Muscle layer of duodenum (tissue), 2 donors: Measurements from ENCODE around the gene GAS7.
"Not testable (repeated sequence)": the region's sequence is repeated elsewhere in the genome, so short reads cannot be mapped to it uniquely, and the experiment has no call there.

Experiments
- H3K27ac ChIP-seq: one replicate; pipeline ENCODE4 v1.7.0; 2013; ENCODE audit warnings: mild to moderate bottlenecking, low read length
- H3K27me3 ChIP-seq: one replicate; pipeline ENCODE4 v1.7.0; 2013; ENCODE audit warnings: low read depth, mild to moderate bottlenecking, control low read depth, low read length
- H3K36me3 ChIP-seq, 2 donors: one replicate each; pipeline ENCODE4 v1.7.0; 2013; ENCODE audit warnings: low read length in 2 of 2, control low read depth in 1 of 2, mild to moderate bottlenecking in 1 of 2; ENCODE audit not compliant: insufficient read depth in 2 of 2, control insufficient read depth in 1 of 2
- H3K4me1 ChIP-seq, 2 donors: one replicate each; pipeline ENCODE4 v1.7.0; 2013; ENCODE audit warnings: low read length in 2 of 2, mild to moderate bottlenecking in 2 of 2, control low read depth in 1 of 2, moderate library complexity in 1 of 2; ENCODE audit not compliant: insufficient read depth in 2 of 2, control insufficient read depth in 1 of 2
- H3K4me3 ChIP-seq, 2 donors: one replicate each; pipeline ENCODE4 v1.7.0; 2013; ENCODE audit warnings: low read length in 2 of 2, low read depth in 1 of 2, mild to moderate bottlenecking in 1 of 2
- H3K9me3 ChIP-seq, 2 donors: one replicate each; pipeline ENCODE4 v1.7.0; 2013; ENCODE audit warnings: low read length in 2 of 2, control low read depth in 1 of 2, mild to moderate bottlenecking in 1 of 2; ENCODE audit not compliant: control insufficient read depth in 1 of 2
- donor health status: healthy.

Gene GAS7

GRCh38 chr17:10103712-10104111, 94.7 kb downstream of the GAS7 start:
- Histone ChIP-seq H3K27me3 (no peaks in the 10 kb centered on the region), H3K4me3 (no peak overlapping the region), H3K36me3 (no peaks in the 10 kb centered on the region), H3K27ac (no peak overlapping the region), H3K9me3 (no peaks in the 10 kb centered on the region), H3K4me1 (peaks cover 0 to 11% of the 10 kb centered on the region in 2 donors)

GRCh38 chr17:10102817-10103216, 95.6 kb downstream of the GAS7 start:
- no peaks in the 10 kb centered on the region for H3K27me3 ChIP-seq
- H3K27ac ChIP-seq = no peak overlapping the region
- no peaks in the 10 kb centered on the region for H3K36me3 ChIP-seq
- H3K4me1 ChIP-seq = peaks cover 0 to 11% of the 10 kb centered on the region in 2 donors
- no peak overlapping the region for H3K4me3 ChIP-seq
- H3K9me3 ChIP-seq = no peaks in the 10 kb centered on the region

GRCh38 chr17:10099051-10099571, 99.3 kb downstream of the GAS7 start:
- H3K9me3 ChIP-seq = no peaks in the 10 kb centered on the region
- H3K27me3 ChIP-seq = no peaks in the 10 kb centered on the region
- no peaks in the 10 kb centered on the region for H3K36me3 ChIP-seq
- H3K4me1 ChIP-seq = peaks cover 0 to 11% of the 10 kb centered on the region in 2 donors
- no peak overlapping the region for H3K4me3 ChIP-seq
- no peak overlapping the region for H3K27ac ChIP-seq

- Histone ChIP-seq H3K4me1 (peaks cover 0 to 11% of the 10 kb centered on the region in 2 donors), H3K27ac (no peak overlapping the region), H3K4me3 (no peak overlapping the region), H3K9me3 (peaks cover 4 to 5% of the 10 kb centered on the region in 2 donors), H3K36me3 (no peaks in the 10 kb centered on the region), H3K27me3 (no peaks in the 10 kb centered on the region)
Observed at GRCh38 chr17:10096596-10096995, 101.8 kb downstream of the GAS7 start.

- Histone ChIP-seq H3K27ac (peak overlapping the region; percentile 11), H3K4me1 (peaks cover 0 to 19% of the 10 kb centered on the region in 2 donors)
- H3K4me3 ChIP-seq, H3K27me3 ChIP-seq, H3K36me3 ChIP-seq, H3K9me3 ChIP-seq: not testable (repeated sequence)
Observed at GRCh38 chr17:10095295-10095694, 103.1 kb downstream of the GAS7 start.

GRCh38 chr17:10094797-10095196, 103.6 kb downstream of the GAS7 start:
- H3K27ac ChIP-seq = peak overlapping the region; percentile 11

GRCh38 chr17:10092595-10092994, 105.8 kb downstream of the GAS7 start:
- Histone ChIP-seq H3K27me3 (no peaks in the 10 kb centered on the region), H3K4me3 (no peak overlapping the region), H3K27ac (no peak overlapping the region), H3K4me1 (peaks cover 0 to 31% of the 10 kb centered on the region in 2 donors), H3K9me3 (peaks cover 4 to 5% of the 10 kb centered on the region in 2 donors), H3K36me3 (no peaks in the 10 kb centered on the region)

More at GRCh38 chr17:10094797-10095196, 103.6 kb downstream of the GAS7 start:
- Histone ChIP-seq H3K36me3 (no peaks in the 10 kb centered on the region), H3K4me1 (peaks cover 0 to 21% of the 10 kb centered on the region in 2 donors), H3K9me3 (peaks cover 4 to 5% of the 10 kb centered on the region in 2 donors), H3K27me3 (no peaks in the 10 kb centered on the region), H3K4me3 (no peak overlapping the region)

- no peaks in the 10 kb centered on the region for H3K36me3 ChIP-seq
- H3K9me3 ChIP-seq = peaks cover 4 to 5% of the 10 kb centered on the region in 2 donors
- no peaks in the 10 kb centered on the region for H3K27me3 ChIP-seq
- H3K4me1 ChIP-seq = peaks cover 0 to 29% of the 10 kb centered on the region in 2 donors
- no peak overlapping the region for H3K27ac ChIP-seq
- H3K4me3 ChIP-seq = no peak overlapping the region
Observed at GRCh38 chr17:10091046-10091445, 107.4 kb downstream of the GAS7 start.

- H3K27ac ChIP-seq = no peak overlapping the region
- no peak overlapping the region for H3K4me3 ChIP-seq
- no peaks in the 10 kb centered on the region for H3K27me3 ChIP-seq
- peaks cover 0 to 35% of the 10 kb centered on the region in 2 donors for H3K4me1 ChIP-seq
- H3K36me3 ChIP-seq = no peaks in the 10 kb centered on the region
- peaks cover 4 to 5% of the 10 kb centered on the region in 2 donors for H3K9me3 ChIP-seq
Observed at GRCh38 chr17:10089196-10089804, 109.1 kb downstream of the GAS7 start.

- Histone ChIP-seq H3K36me3 (no peaks in the 10 kb centered on the region), H3K27me3 (no peaks in the 10 kb centered on the region), H3K4me1 (peaks cover 0 to 35% of the 10 kb centered on the region in 2 donors), H3K4me3 (no peak overlapping the region), H3K27ac (no peak overlapping the region), H3K9me3 (peaks cover 4 to 5% of the 10 kb centered on the region in 2 donors)
Observed at GRCh38 chr17:10088444-10088843, 110.0 kb downstream of the GAS7 start.

- Histone ChIP-seq H3K4me3 (no peak overlapping the region), H3K4me1 (peaks cover 0 to 35% of the 10 kb centered on the region in 2 donors), H3K36me3 (no peaks in the 10 kb centered on the region), H3K27me3 (no peaks in the 10 kb centered on the region), H3K9me3 (peaks cover 0 to 2% of the 10 kb centered on the region in 2 donors), H3K27ac (no peak overlapping the region)
Observed at GRCh38 chr17:10087355-10087754, 111.1 kb downstream of the GAS7 start.

- Histone ChIP-seq H3K27ac (no peak overlapping the region), H3K36me3 (no peaks in the 10 kb centered on the region), H3K4me3 (no peak overlapping the region), H3K27me3 (no peaks in the 10 kb centered on the region), H3K4me1 (peaks cover 0 to 16% of the 10 kb centered on the region in 2 donors), H3K9me3 (peaks cover 0 to 2% of the 10 kb centered on the region in 2 donors)
Observed at GRCh38 chr17:10083864-10084263, 114.5 kb downstream of the GAS7 start.
